Spinal cord (tissue), 10 donors: ENCODE results near the gene ATP2C2. TPM values are rescaled to one million over a fixed set of nuclear protein-coding genes. Genes with fewer than 3 reads are reported as not detected.
"Not testable (repeated sequence)": the region's sequence is repeated elsewhere in the genome, so short reads cannot be mapped to it uniquely, and the experiment has no call there.

ENCODE experiments used
- DNase-seq, 6 donors: peaks; one replicate each; pipeline versions ENCODE4 v3.0.0 to v3.0.0-alpha.2; 2013 to 2015; ENCODE audit warnings: low spot score in 6 of 6, low read depth in 4 of 6
- H3K27ac ChIP-seq: one replicate; pipeline ENCODE4 v1.5.1; 2013; ENCODE audit warnings: low read depth, low read length, control low read depth
- H3K27me3 ChIP-seq: one replicate; pipeline ENCODE4 v1.6.1; 2013; ENCODE audit warnings: low read length; ENCODE audit not compliant: control insufficient read depth, insufficient read depth
- H3K36me3 ChIP-seq: one replicate; pipeline ENCODE4 v1.6.1; 2013; ENCODE audit warnings: low read length; ENCODE audit not compliant: control insufficient read depth, insufficient read depth
- H3K4me1 ChIP-seq: one replicate; pipeline ENCODE4 v1.6.1; 2013; ENCODE audit warnings: low read length; ENCODE audit not compliant: control insufficient read depth, insufficient read depth
- H3K4me3 ChIP-seq: one replicate; pipeline ENCODE4 v1.5.1; 2013; ENCODE audit warnings: low read depth, low read length, control low read depth
- H3K9me3 ChIP-seq: one replicate; pipeline ENCODE4 v1.6.1; 2013; ENCODE audit warnings: low read length; ENCODE audit not compliant: control insufficient read depth, insufficient read depth
- WGBS: methylation state at CpG from one replicate; pipeline ENCODE4 v1.1.5; 2013; ENCODE audit warnings: missing lambda C conversion rate; ENCODE audit not compliant: insufficient coverage; 5-methylcytosine and 5-hydroxymethylcytosine counted together
- polyA plus RNA-seq, 2 donors: library from polyadenylated mRNA; unstranded; fragments of 120-200 nt; gene quantifications; one replicate each; pipeline ENCODE4 v1.2.1, GENCODE V29; 2013; ENCODE audit not compliant: insufficient read length in 2 of 2
- total RNA-seq, 2 donors: library from RNA; depleted of rRNA in 1 of 2; stranded (reverse); fragments of 120-200 nt in 1 of 2; fragments of >200 nt in 1 of 2; gene quantifications; one replicate each; pipeline versions ENCODE4 v1.2.3 to v1.2.4, GENCODE V29; 2013 to 2014
- donor health status: healthy.

The ATP2C2 gene
- total and polyA plus RNA-seq, 4 donors: 1.4 to 4.2 (median 2.7) TPM

DNA sequence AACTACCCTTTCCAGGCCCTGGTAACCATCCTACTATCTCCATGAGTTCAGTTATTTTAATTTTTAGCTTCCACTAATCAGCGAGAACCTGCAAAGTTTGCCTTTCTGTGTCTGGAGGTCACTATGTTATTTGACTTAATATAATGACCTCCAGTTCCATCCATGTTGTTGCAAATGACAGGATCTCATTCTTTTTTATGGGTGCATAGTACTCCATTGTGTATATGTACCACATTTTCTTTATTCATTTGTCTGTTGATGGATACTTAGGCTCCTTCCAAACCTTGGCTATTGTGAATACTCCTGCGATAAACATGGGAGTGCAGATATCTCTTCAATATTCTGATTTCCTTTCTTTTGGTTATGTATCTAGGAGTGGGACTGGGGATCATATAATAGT lies 31.6 kb downstream of the ATP2C2 start:
- H3K27me3 ChIP-seq, H3K36me3 ChIP-seq, H3K27ac ChIP-seq, DNase-seq, H3K4me3 ChIP-seq, H3K9me3 ChIP-seq, H3K4me1 ChIP-seq: not testable (repeated sequence)
- WGBS: no CpG with 5 or more reads among the region's 2 CpGs

DNA sequence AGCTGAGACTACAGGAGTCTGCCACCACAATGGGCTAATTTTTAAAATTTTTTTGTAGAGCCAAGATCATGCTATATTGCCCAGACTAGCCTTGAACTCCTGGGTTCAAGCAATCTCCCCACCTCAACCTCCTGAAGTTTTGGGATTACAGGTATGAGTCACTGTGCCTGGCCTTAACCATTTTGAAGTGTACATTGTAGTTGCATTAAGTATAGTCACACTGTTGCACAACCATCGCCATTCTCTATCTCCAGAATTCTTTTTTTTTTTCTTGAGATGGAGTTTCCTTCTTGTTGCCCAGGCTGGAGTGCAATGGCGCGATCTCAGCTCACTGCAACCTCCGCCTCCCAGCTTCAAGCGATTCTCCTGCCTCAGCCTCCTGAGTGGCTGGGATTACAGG lies 35.1 kb downstream of the ATP2C2 start:
- H3K27me3 ChIP-seq, H3K4me3 ChIP-seq, H3K36me3 ChIP-seq, DNase-seq, H3K27ac ChIP-seq, H3K9me3 ChIP-seq: not testable (repeated sequence)
- WGBS: 96% methylated on average over 4 of the region's 5 CpGs
- H3K4me1 ChIP-seq: peaks cover 22% of the 10 kb centered on the region

- Histone ChIP-seq H3K9me3 (no peaks in the 10 kb centered on the region), H3K27me3 (no peaks in the 10 kb centered on the region), H3K4me3 (no peak overlapping the region), H3K27ac (no peak overlapping the region), H3K4me1 (peaks cover 22% of the 10 kb centered on the region), H3K36me3 (no peaks in the 10 kb centered on the region)
- DNase-seq: no peak
- WGBS: no CpG with 5 or more reads among the region's 3 CpGs
Measured at GRCh38 chr16:84404324-84404723, 36.0 kb downstream of the ATP2C2 start.

- Histone ChIP-seq H3K4me3 (no peak overlapping the region), H3K36me3 (no peaks in the 10 kb centered on the region), H3K9me3 (no peaks in the 10 kb centered on the region), H3K27me3 (no peaks in the 10 kb centered on the region), H3K27ac (no peak overlapping the region), H3K4me1 (peaks cover 22% of the 10 kb centered on the region)
- WGBS: 88% methylated on average over 13 of the region's 19 CpGs
- no peak for DNase-seq
Measured at GRCh38 chr16:84404936-84405639, 36.8 kb downstream of the ATP2C2 start.

- no peak overlapping the region for H3K4me3 ChIP-seq
- 53% methylated on average over 14 of the region's 16 CpGs for WGBS
- H3K27ac ChIP-seq: no peak overlapping the region
- H3K36me3 ChIP-seq: no peaks in the 10 kb centered on the region
- no peaks in the 10 kb centered on the region for H3K27me3 ChIP-seq
- H3K4me1 ChIP-seq: peaks cover 22% of the 10 kb centered on the region
- DNase-seq: peak; percentile 23 to 85 (median 28)
- no peaks in the 10 kb centered on the region for H3K9me3 ChIP-seq
Measured at GRCh38 chr16:84406006-84406963, 37.9 kb downstream of the ATP2C2 start.

- H3K36me3 ChIP-seq: no peaks in the 10 kb centered on the region
- H3K27ac ChIP-seq: no peak overlapping the region
- no peak for DNase-seq
- H3K4me1 ChIP-seq: peaks cover 22% of the 10 kb centered on the region
- H3K4me3 ChIP-seq: no peak overlapping the region
- H3K9me3 ChIP-seq: no peaks in the 10 kb centered on the region
- 69% methylated on average over 8 of the region's 9 CpGs for WGBS
- H3K27me3 ChIP-seq: no peaks in the 10 kb centered on the region
Measured at GRCh38 chr16:84407588-84408313, 39.4 kb downstream of the ATP2C2 start.

DNA sequence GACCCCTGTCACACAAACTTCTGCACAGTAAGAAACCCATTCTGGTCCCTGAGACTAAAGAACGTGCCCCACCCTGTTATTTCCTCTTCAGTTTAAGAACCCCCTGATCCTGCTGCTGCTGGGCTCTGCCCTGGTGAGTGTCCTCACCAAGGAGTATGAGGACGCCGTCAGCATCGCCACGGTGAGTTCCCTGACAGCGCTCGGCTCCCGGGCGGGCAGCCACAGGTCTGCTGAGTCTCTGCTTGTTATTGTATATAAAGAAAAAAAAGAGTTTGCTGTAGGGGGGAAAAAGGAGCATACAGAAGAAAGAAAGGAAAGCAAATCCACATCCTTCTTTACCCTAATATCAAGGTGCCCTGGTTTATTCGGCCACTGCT lies 40.0 kb downstream of the ATP2C2 start:
- H3K36me3 ChIP-seq: no peaks in the 10 kb centered on the region
- peaks cover 22% of the 10 kb centered on the region for H3K4me1 ChIP-seq
- H3K4me3 ChIP-seq: no peak overlapping the region
- no peak overlapping the region for H3K27ac ChIP-seq
- DNase-seq: no peak
- no peaks in the 10 kb centered on the region for H3K9me3 ChIP-seq
- WGBS: 22% methylated on average over 1 of the region's 10 CpGs
- H3K27me3 ChIP-seq: no peaks in the 10 kb centered on the region

GRCh38 chr16:84408856-84409255 lies 40.5 kb downstream of the ATP2C2 start:
- H3K27ac ChIP-seq: no peak overlapping the region

DNA sequence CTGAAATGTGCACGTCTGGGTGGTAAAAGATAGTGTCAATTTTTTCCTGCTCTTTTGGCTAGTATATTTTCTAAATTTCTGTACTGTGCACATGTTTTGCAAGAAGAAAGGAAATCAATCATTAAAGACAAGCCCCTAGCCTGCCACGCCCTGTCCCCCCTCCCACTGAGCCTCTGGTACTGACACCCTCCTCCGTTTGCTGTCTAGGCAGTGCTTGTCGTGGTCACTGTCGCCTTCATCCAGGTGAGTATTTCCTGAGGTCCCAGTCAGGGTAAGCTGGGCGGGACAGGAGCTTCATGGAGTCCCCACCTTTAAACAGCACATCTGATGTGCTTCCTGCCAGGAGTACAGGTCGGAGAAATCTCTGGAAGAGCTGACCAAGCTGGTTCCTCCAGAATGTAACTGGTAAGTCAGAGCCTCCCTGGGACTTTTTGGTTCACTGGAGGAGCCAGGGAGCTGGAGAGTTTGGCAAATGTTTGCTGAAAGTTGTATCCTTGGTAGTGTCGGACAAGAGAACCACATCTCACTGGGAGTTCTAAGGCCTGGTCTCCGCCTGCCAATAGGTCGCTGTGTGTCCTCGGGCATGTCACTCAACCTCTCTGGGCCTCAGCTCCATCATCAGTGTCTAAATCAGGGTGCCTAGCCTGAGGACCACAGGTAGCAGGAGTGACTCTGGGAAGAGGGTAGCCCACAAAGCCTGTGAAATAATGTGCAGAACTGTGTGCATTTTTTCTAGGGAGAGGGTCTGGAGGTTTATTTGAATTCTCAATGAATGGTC lies 42.2 kb downstream of the ATP2C2 start:
- Histone ChIP-seq H3K9me3 (no peaks in the 10 kb centered on the region), H3K4me3 (no peak overlapping the region), H3K27ac (no peak overlapping the region), H3K36me3 (no peaks in the 10 kb centered on the region), H3K4me1 (peaks cover 21% of the 10 kb centered on the region), H3K27me3 (no peaks in the 10 kb centered on the region)
- WGBS: 80% methylated on average over 11 of the region's 11 CpGs
- DNase-seq: no peak

More at GRCh38 chr16:84408856-84409255, 40.5 kb downstream of the ATP2C2 start:
- no CpG with 5 or more reads among the region's 2 CpGs for WGBS
- H3K4me1 ChIP-seq: peaks cover 22% of the 10 kb centered on the region
- no peaks in the 10 kb centered on the region for H3K36me3 ChIP-seq
- H3K9me3 ChIP-seq: no peaks in the 10 kb centered on the region
- H3K4me3 ChIP-seq: no peak overlapping the region
- H3K27me3 ChIP-seq: no peaks in the 10 kb centered on the region
- no peak for DNase-seq
